NB4 (cell line): Measurements from ENCODE around the gene CES4A.

Experiments used
- DNase-seq: peaks from one replicate; pipeline ENCODE4 v3.0.0; 2010; ENCODE audit warnings: low read depth
- H3K4me3 ChIP-seq: one replicate; pipeline ENCODE4 v1.5.1; 2011; ENCODE audit warnings: mild to moderate bottlenecking, low read depth, low read length, moderate library complexity
- CTCF ChIP-seq: IDR thresholded peaks from one replicate; pipeline ENCODE4 v1.5.1; 2012; ENCODE audit warnings: low read depth, low read length
- MAX ChIP-seq: IDR thresholded peaks from 2 replicates; pipeline ENCODE4 v1.6.1; 2011; ENCODE audit warnings: low read depth, low read length
- MYC ChIP-seq: IDR thresholded peaks from 2 replicates; pipeline ENCODE4 v1.6.1; 2011; ENCODE audit warnings: low read depth, low read length
- POLR2A ChIP-seq: IDR thresholded peaks from 2 replicates; pipeline ENCODE4 v1.6.1; 2011; ENCODE audit warnings: mild to moderate bottlenecking; ENCODE audit not compliant: insufficient read length; ENCODE audit errors: extremely low read depth

CES4A gene

GRCh38 chr16:67017810-67018488 lies 29.6 kb downstream of the CES4A start:
- DNase-seq: peak; percentile 88
- peak; percentile 97 for TF ChIP-seq MAX
- TF ChIP-seq POLR2A: no peak
- TF ChIP-seq MYC: peak; percentile 85
- peak; percentile 76 for TF ChIP-seq CTCF
- no peak overlapping the region for H3K4me3 ChIP-seq

- no peak overlapping the region for H3K4me3 ChIP-seq
- DNase-seq: no peak
- no peak for TF ChIP-seq MYC
- TF ChIP-seq MAX: no peak
- TF ChIP-seq POLR2A: no peak
- TF ChIP-seq CTCF: no peak
These were observed 30.8 kb downstream of the CES4A start for GRCh38 chr16:67019171-67019570.

GRCh38 chr16:67021321-67021720 lies 32.9 kb downstream of the CES4A start:
- DNase-seq: no peak
- TF ChIP-seq MYC (no peak), CTCF (no peak), MAX (no peak), POLR2A (no peak)
- no peak overlapping the region for H3K4me3 ChIP-seq

GRCh38 chr16:67022531-67023214 lies 34.3 kb downstream of the CES4A start:
- no peak for DNase-seq
- TF ChIP-seq CTCF: no peak
- TF ChIP-seq MYC: no peak
- no peak for TF ChIP-seq POLR2A
- no peak for TF ChIP-seq MAX
- no peak overlapping the region for H3K4me3 ChIP-seq

- TF ChIP-seq POLR2A: no peak
- no peak for TF ChIP-seq MAX
- no peak for TF ChIP-seq MYC
- no peak for TF ChIP-seq CTCF
- no peak for DNase-seq
- no peak overlapping the region for H3K4me3 ChIP-seq
These were observed 35.3 kb downstream of the CES4A start for GRCh38 chr16:67023689-67024088.
